ENCODE results near the gene EPS8.
"Not testable (repeated sequence)": the region's sequence is repeated elsewhere in the genome, so short reads cannot be mapped to it uniquely, and the experiment has no call there.

The EPS8 gene

DNA sequence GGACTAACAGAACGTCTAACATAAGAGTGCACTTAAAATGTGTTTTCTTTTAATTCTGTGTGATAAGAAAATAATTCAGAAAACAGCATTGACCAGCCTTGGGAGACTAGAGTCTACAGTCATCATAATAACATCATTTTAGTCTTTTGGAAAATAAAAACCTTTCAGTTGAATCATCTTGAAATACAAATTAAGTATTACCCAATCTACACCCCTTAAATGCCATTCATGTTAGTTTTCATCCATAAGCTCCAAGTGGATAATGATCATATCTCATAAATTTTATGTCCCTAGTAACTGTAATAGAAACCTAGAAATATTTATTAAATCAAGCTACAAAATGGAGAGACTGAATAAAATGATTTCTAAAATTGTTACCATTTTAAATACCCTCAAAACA lies 32.4 kb downstream of the EPS8 start:
- TF ChIP-seq, protein P1, sequence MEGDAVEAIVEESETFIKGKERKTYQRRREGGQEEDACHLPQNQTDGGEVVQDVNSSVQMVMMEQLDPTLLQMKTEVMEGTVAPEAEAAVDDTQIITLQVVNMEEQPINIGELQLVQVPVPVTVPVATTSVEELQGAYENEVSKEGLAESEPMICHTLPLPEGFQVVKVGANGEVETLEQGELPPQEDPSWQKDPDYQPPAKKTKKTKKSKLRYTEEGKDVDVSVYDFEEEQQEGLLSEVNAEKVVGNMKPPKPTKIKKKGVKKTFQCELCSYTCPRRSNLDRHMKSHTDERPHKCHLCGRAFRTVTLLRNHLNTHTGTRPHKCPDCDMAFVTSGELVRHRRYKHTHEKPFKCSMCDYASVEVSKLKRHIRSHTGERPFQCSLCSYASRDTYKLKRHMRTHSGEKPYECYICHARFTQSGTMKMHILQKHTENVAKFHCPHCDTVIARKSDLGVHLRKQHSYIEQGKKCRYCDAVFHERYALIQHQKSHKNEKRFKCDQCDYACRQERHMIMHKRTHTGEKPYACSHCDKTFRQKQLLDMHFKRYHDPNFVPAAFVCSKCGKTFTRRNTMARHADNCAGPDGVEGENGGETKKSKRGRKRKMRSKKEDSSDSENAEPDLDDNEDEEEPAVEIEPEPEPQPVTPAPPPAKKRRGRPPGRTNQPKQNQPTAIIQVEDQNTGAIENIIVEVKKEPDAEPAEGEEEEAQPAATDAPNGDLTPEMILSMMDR (IDR thresholded peaks at IDR 0.05) = no peak
- intact Hi-C loops (cut with DNase I; ENCODE audit: low total_unique reads) = no loop called here
- no peak for DNase-seq
- H3K36me3 ChIP-seq = no peaks in the 10 kb centered on the region
- no peak overlapping the region for H3K27ac ChIP-seq
- no peaks in the 10 kb centered on the region for H3K27me3 ChIP-seq
- peaks cover 0 to 3% (median 0%) of the 10 kb centered on the region in 3 donors for H3K9me3 ChIP-seq
- no peak overlapping the region for H3K4me3 ChIP-seq
- peaks cover 0 to 77% (median 29%) of the 10 kb centered on the region in 4 donors for H3K4me1 ChIP-seq

DNA sequence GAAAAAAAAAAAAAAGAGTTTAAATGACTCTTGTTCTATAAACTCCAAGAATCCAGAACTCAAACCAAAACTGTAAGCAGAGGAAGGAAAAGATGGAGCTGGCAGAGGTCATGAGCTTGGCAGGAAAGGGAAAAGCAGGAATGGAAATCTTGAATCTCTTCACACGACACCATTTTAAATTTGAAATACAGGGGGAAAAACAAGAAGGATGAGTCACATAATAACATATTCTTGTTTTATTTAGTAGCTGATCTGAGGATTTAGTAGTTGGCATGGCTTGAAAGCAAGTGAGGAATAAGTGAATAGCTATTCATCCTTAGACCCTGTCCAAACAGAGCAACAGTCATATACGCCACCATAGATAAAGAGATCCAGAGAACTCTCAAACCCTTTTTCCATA lies 35.0 kb downstream of the EPS8 start:
- intact Hi-C loops (cut with DNase I; ENCODE audit: low total_unique reads) = no loop called here

DNA sequence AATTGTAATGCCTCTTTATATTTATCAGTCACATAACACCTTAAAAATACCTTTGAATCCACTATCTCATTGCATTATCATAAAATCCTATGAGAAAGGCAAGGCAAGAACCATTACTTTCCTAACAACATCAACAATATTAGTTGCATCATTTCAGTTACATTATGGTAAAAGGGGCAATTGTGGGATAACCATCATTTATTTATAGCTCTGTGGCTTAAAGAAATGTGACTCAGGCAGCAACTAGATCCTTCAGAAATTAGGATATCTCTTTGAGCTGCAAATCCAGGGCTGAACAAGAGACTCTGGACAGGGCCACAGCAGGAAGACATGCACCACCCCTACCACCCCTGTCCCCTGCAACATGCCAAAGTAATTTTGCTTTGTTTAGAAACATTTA lies 36.4 kb downstream of the EPS8 start:
- Histone ChIP-seq H3K4me1 (peaks cover 0 to 100% (median 52%) of the 10 kb centered on the region in 4 donors), H3K4me3 (no peak overlapping the region), H3K27me3 (no peaks in the 10 kb centered on the region), H3K27ac (no peak overlapping the region), H3K36me3 (no peaks in the 10 kb centered on the region), H3K9me3 (no peaks in the 10 kb centered on the region)
- TF ChIP-seq, protein P1 (IDR thresholded peaks at IDR 0.05) = no peak
- intact Hi-C loops (cut with DNase I; ENCODE audit: low total_unique reads) = no loop called here
- DNase-seq = no peak

More for the DNA sequence above, 35.0 kb downstream of the EPS8 start:
- no peaks in the 10 kb centered on the region for H3K27me3 ChIP-seq
- no peaks in the 10 kb centered on the region for H3K36me3 ChIP-seq
- peaks cover 0 to 100% (median 42%) of the 10 kb centered on the region in 4 donors for H3K4me1 ChIP-seq
- TF ChIP-seq, protein P1 (IDR thresholded peaks at IDR 0.05) = no peak
- H3K4me3 ChIP-seq = no peak overlapping the region
- H3K27ac ChIP-seq = peak overlapping the region in 1 of 2 donors; percentile 3
- no peak for DNase-seq
- H3K9me3 ChIP-seq = no peaks in the 10 kb centered on the region

DNA sequence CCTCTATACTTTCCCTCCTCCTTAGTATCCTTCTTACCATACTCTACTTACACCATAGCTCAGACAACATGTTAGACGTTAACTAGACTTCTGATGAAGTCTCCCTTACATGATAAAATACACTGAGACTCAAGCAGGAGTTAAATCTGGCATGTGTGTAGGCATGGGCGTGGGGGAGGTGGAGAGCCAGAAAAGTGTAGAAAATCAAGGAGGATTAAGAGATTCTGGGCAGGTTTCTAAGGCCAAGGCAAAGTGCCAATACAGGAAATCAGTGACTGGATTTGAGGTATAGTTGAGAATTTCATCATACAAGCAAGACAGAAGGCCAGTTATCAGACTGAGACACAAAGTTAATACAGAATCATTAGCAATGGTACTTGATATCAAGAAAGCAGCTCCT lies 37.4 kb downstream of the EPS8 start:
- H3K36me3 ChIP-seq = no peaks in the 10 kb centered on the region
- intact Hi-C loops (cut with DNase I; ENCODE audit: low total_unique reads) = loop anchor here (1.0 kb wide), 1 partner anchor 14 kb away; no protein-coding TSS in a partner anchor
- TF ChIP-seq, protein P1 (IDR thresholded peaks at IDR 0.05) = no peak

DNA sequence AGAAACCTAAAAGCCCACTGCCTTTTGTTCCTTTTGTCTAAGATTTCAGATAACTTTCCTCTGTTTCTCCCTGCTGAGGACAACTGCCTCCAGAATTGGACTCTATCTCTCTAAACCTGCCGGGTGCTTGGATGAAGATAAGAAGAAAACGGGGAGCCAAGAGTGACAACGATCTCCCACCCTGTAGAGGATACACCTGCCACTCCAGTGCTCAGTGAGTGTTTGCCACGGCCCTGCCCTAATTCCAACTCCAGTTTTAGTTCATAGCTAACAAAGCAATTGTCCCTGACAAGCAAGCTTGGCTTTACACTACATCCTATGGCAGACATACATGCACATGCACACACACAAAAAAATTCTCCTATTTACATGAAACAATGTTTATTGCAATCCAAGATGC lies 39.3 kb downstream of the EPS8 start:
- TF ChIP-seq, protein P1 (IDR thresholded peaks at IDR 0.05) = no peak
- H3K27ac ChIP-seq = no peak overlapping the region

More for the DNA sequence above, 37.4 kb downstream of the EPS8 start:
- Histone ChIP-seq H3K27me3 (no peaks in the 10 kb centered on the region), H3K4me1 (peaks cover 0 to 100% (median 54%) of the 10 kb centered on the region in 4 donors), H3K27ac (no peak overlapping the region), H3K4me3 (no peak overlapping the region), H3K9me3 (no peaks in the 10 kb centered on the region)
- DNase-seq = no peak

DNA sequence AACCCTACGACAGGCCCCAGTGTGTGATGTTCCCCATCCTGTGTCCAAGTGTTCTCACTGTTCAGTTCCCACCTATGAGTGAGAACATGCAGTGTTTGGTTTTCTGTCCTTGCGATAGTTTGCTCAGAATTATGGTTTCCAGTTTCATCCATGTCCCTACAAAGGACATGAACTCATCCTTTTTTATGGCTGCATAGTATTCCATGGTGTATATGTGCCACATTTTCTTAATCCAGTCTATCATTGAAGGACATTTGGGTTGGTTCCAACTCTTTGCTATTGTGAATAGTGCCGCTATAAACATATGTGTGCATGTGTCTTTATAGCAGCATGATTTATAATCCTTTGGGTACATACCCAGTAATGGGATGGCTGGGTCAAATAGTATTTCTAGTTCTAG lies 47.3 kb downstream of the EPS8 start:
- intact Hi-C loops (cut with DNase I; ENCODE audit: low total_unique reads); H3K9me3 ChIP-seq; H3K27ac ChIP-seq; H3K27me3 ChIP-seq; H3K36me3 ChIP-seq; DNase-seq; H3K4me3 ChIP-seq: not testable (repeated sequence)
- H3K4me1 ChIP-seq = peaks cover 0 to 47% (median 13%) of the 10 kb centered on the region in 4 donors

More for the DNA sequence above, 39.3 kb downstream of the EPS8 start:
- Histone ChIP-seq H3K36me3 (no peaks in the 10 kb centered on the region), H3K4me3 (no peak overlapping the region), H3K4me1 (peaks cover 0 to 99% (median 48%) of the 10 kb centered on the region in 4 donors), H3K27me3 (no peaks in the 10 kb centered on the region), H3K9me3 (no peaks in the 10 kb centered on the region)
- no peak for DNase-seq
- intact Hi-C loops (cut with DNase I; ENCODE audit: low total_unique reads) = no loop called here
